ENCODE measurements around the gene NRCAM.
"Not testable (repeated sequence)": the region's sequence is repeated elsewhere in the genome, so short reads cannot be mapped to it uniquely, and the experiment has no call there.

Gene NRCAM

GRCh38 chr7:108303332-108303731 lies 152.9 kb downstream of the NRCAM start:
- no peak for DNase-seq

- no peak for DNase-seq
Measured at GRCh38 chr7:108301387-108301786, 154.8 kb downstream of the NRCAM start.

GRCh38 chr7:108299251-108299973 lies 156.8 kb downstream of the NRCAM start:
- DNase-seq: no peak

GRCh38 chr7:108296911-108297310 lies 159.3 kb downstream of the NRCAM start:
- DNase-seq: no peak

- no peak for DNase-seq
Measured at GRCh38 chr7:108294595-108294994, 161.6 kb downstream of the NRCAM start.

- DNase-seq: no peak
Measured at GRCh38 chr7:108293149-108293612, 163.1 kb downstream of the NRCAM start.

GRCh38 chr7:108292541-108292940 lies 163.7 kb downstream of the NRCAM start:
- DNase-seq: no peak

GRCh38 chr7:108291791-108292440 lies 164.3 kb downstream of the NRCAM start:
- DNase-seq: no peak

- DNase-seq: no peak
Measured at GRCh38 chr7:108291152-108291508, 165.1 kb downstream of the NRCAM start.

- DNase-seq: no peak
Measured at GRCh38 chr7:108290459-108291151, 165.6 kb downstream of the NRCAM start.

- DNase-seq: no peak
Measured at GRCh38 chr7:108289852-108290251, 166.4 kb downstream of the NRCAM start.

GRCh38 chr7:108287857-108288256 lies 168.4 kb downstream of the NRCAM start:
- DNase-seq: no peak

- no peak for DNase-seq
Measured at GRCh38 chr7:108286290-108286904, 169.8 kb downstream of the NRCAM start.

GRCh38 chr7:108285778-108286177 lies 170.5 kb downstream of the NRCAM start:
- DNase-seq: no peak

GRCh38 chr7:108285003-108285368 lies 171.2 kb downstream of the NRCAM start:
- DNase-seq: no peak

- DNase-seq: no peak
Measured at GRCh38 chr7:108284349-108285002, 171.8 kb downstream of the NRCAM start.

GRCh38 chr7:108283252-108283651 lies 173.0 kb downstream of the NRCAM start:
- no peak for DNase-seq

- no peak for DNase-seq
Measured at GRCh38 chr7:108282427-108282996, 173.7 kb downstream of the NRCAM start.

GRCh38 chr7:108280136-108280535 lies 176.1 kb downstream of the NRCAM start:
- DNase-seq: no peak

- no peak for DNase-seq
Measured at GRCh38 chr7:108278776-108279175, 177.5 kb downstream of the NRCAM start.

- DNase-seq: no peak
Measured at GRCh38 chr7:108278281-108278680, 178.0 kb downstream of the NRCAM start.

- DNase-seq: not testable (repeated sequence)
Measured at GRCh38 chr7:108274447-108274846, 181.8 kb downstream of the NRCAM start.

- DNase-seq: not testable (repeated sequence)
Measured at GRCh38 chr7:108272891-108273290, 183.3 kb downstream of the NRCAM start.

All from effector CD8-positive, alpha-beta T cell (primary cell).